Dermis microvascular lymphatic vessel endothelial cell (primary cell): ENCODE data around the gene PHLDA2. TPM values are rescaled to one million over a fixed set of nuclear protein-coding genes. Genes with fewer than 3 reads are reported as not detected.
A peak's percentile ranks its signal among the peaks of the same experiment; 100 is the strongest.

ENCODE experiments used
- DNase-seq, 2 donors: peaks; one replicate each; pipeline versions ENCODE4 v3.0.0 to v3.0.0-alpha.2; 2010; ENCODE audit warnings: low read depth in 2 of 2
- total RNA-seq: library from RNA; depleted of rRNA; stranded (reverse); fragments of >200 nt; gene quantifications from 2 replicates; pipeline ENCODE4 v1.2.1, GENCODE V29; 2014

PHLDA2 gene
- total RNA-seq, 1 donor from 2014 or later = 2.4 TPM

DNA sequence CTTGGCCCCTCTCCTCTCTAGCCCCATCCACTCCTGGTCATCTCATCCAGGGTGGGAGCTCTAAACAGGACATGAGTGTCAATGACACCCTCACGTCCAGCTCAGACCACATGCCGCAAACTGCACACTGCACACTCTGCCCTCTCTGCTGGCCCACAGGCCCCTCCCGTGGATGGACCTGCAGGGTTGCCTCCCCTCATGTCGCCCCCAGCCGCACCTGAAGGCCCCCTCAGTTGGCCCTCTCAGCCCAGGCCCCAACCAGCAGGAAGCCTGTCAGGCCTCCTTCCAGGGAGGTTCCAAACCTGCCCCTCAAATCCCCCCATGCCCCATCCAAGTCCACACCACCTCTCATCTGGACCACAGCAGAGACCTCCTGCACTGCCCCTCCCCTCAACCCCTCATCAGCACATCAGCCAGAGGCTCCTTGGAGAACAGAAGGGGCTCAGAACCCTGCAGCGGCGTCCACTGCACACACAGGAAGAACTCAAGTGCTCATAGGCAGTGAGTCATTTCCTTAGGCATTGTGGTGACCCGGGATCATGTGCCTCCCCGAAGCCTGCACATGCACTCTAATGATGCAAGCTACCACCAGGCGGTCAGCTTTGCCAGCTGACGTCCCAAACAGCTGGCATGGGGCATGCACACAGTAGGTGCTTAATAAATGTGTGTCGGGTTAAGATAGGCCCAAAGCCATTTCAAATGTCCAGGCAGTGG lies 30.7 kb downstream of the PHLDA2 start:
- DNase-seq = peak; percentile 69 to 94

DNA sequence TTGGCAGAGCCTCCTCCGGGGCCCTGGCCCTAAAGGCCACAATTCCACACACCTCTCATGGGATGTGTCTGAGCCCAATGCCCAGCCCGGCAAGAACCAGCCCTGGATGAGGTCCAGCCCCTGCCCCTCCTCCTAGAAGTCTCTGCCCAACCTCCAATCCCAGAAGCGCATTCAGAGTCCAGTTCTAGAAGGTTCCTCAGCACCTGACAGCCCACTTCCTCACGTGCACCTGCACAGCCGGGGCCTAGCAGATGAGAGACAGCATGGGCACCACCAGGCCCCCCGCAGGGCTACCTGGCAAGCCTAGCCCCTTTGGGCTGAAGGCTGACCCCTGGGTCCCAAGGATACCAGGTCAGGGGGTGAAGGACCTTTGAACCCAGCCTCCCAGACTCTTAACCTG lies 32.2 kb downstream of the PHLDA2 start:
- no peak for DNase-seq

GRCh38 chr11:2896047-2896446 lies 33.2 kb downstream of the PHLDA2 start:
- no peak for DNase-seq

GRCh38 chr11:2893935-2894334 lies 35.3 kb downstream of the PHLDA2 start:
- no peak for DNase-seq

- no peak for DNase-seq
Measured at GRCh38 chr11:2892967-2893528, 36.2 kb downstream of the PHLDA2 start.

GRCh38 chr11:2892215-2892966 lies 36.8 kb downstream of the PHLDA2 start:
- peak; percentile 22 to 48 for DNase-seq

GRCh38 chr11:2891326-2892214 lies 37.6 kb downstream of the PHLDA2 start:
- DNase-seq = no peak

DNA sequence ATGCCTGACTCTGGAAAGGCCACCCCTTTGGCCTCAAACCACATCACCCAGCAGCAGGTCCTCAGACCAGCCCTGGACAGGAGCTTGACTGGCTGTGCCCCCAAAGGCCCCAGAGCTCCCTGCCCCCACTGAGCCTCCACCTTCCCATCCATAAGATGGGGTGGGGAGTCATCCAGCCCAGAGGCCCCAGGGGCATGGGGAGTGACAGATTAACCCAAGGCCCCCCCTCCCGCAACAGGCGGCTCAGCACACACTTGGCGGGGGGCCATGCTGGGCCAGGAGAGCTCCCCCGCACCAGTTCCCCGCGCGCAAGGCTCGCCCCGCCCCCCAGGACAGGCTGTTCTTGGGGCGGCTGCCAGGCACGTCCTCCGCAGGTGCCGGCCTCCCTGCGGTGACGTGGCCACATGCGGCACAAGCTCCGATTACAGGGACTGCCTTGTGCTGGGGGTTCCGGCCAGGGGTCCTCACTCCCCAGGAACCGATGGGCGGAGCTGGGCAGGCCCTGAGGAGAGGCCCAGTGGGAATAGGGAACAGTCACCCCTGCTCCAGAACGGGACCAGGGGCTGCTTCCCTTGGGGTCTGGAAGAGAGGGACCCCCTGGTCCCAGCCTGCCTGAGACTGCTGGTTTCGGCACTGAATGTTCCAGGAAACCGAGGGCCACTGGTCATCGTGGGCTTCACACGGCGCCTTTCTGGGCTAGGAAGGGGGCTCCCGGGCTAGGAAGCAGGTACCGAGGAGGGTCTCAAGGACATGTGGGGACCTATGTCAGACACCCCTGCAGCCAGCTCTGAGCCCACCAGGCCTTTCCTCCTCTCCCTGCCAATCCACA lies 38.5 kb downstream of the PHLDA2 start:
- peak in 1 of 2 donors; percentile 21 for DNase-seq

DNA sequence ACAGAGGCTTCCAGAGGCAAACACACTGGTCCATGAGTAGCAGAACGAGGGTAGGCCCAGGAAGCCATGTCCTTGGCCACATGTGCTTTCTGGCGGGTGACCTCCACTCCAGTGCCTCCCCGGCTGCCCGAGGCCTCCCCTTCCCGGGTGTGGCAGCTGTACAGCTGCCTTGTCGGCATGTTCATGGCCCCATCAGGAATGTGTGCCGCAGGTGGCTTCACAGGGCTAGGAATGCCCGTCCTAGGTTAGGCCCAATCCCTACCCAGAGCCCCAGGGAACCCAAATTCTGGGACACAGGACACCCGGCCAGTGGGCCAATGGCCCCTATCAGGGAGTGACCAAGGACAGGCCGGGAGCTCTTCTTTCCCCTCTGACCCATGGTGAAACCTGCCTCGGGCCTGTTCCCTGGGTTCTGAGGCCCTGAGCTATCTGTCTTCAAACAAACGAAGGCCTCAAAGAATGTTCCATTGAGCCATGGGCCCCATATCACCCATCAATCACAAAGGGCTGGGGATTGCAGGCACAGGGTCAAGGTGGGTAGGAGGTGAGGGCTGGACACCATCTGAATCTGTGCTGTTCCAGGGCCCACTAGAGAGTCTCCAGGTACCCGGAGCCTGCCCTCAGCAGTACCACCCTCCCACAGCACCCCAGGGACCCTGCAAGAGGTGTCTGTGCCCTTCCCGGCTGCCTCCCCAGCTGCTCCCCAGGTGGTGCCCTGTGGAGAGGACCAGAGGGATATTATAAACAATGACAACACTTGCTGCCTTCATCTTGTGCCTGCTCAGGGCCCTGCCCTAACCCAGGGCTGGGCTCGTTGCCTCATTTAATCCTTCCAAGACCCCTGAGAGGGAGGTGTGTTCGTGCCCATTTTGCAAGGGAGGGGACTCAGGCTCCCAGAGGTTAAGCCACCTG lies 39.6 kb downstream of the PHLDA2 start:
- DNase-seq = no peak

- DNase-seq = peak; percentile 72 to 80
Measured at GRCh38 chr11:2888266-2888968, 40.8 kb downstream of the PHLDA2 start.

GRCh38 chr11:2887515-2888195 lies 41.6 kb downstream of the PHLDA2 start:
- no peak for DNase-seq

DNA sequence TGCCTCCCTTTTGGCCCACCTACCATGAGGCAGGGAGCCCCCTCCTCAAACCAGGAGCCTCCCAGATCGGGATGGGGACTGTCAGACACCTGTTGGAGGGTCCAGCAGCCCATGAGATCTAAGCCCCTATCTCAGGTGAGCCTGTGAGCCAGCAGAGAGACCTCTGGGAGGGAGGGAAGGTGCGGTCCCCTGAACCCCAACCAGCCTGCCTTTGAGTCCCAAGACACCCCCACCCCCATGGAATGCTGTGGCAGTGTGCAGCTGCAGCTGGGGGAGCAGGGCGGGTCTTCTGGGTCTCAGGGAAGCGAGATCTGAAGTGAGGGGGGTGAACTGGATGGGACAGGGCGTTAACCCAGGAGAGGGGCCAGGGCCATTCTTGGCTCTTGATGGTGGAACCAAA lies 42.3 kb downstream of the PHLDA2 start:
- no peak for DNase-seq

GRCh38 chr11:2886191-2886894 lies 42.9 kb downstream of the PHLDA2 start:
- DNase-seq = peak in 1 of 2 donors; percentile 30

DNA sequence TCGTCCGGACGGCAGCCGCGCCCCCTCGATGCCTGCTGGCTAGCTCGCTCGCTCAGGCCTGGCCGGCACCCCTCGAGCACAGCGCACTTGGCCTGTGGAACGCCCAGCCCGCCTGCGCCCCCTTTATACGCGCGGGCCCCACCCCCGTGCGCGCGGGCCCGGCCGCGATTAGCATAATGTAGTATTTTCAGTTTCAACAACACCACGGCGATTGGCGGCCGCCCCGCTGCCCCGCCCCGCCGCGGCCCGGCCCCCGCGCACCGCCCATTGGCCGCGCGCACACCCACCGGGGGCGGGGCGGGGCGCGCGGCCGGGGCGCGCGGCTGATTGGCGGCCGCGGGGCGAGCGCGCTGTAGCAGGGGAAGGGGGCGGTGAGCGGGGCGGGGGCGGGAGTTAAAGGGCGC lies 43.5 kb downstream of the PHLDA2 start, which contains the start of gene CDKN1C:
Gene CDKN1C, minus strand, starts transcription at position 98 of the 404 bp plus-strand sequence. CDS start 319 bp downstream, outside the sequence.
- peak; percentile 64 to 88 for DNase-seq

DNA sequence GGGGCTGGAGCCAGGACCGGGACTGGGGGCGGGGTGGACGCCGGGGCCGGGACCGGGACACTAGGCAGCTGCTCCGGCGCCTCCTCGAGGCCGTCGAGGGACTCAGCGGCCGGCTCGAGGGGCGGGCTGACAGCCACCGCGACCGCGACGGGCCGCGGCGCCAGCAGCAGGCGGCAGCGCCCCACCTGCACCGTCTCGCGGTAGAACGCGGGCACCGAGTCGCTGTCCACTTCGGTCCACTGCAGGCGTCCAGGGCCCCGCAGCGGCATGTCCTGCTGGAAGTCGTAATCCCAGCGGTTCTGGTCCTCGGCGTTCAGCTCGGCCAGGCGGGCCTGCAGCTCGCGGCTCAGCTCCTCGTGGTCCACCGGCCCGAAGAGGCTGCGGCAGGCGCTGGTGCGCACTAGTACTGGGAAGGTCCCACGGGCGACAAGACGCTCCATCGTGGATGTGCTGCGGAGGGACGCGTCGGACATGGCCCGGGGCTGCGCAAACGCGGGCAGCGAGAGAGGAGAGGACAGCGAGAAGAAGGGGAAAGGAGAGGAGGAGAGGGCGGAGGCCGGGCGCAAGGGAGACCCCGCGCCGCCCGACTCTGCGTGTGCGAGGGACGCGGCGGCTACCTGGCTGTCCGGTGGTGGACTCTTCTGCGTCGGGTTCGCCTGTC lies 44.1 kb downstream of the PHLDA2 start:
- DNase-seq = peak in 1 of 2 donors; percentile 55

- peak in 1 of 2 donors; percentile 47 for DNase-seq
Measured at GRCh38 chr11:2883979-2884815, 45.0 kb downstream of the PHLDA2 start.
